Stimulated activated effector memory CD8-positive, alpha-beta T cell treated with anti-CD3 and anti-CD28 coated beads, Interleukin-12 subunit alpha, Interleukin-12 subunit beta, amount 100 ng/mL, for 72 hours (primary cell): ENCODE measurements around the gene ENTPD8.

Experiments
- ATAC-seq: fragments of 150-1000 bp; cut with Tn5 transposase; 2 replicates; pipeline ENCODE4 v1.10.0; 2021
- DNase-seq, 2 donors: peaks; one replicate each; pipeline ENCODE4 v3.0.0; 2021 to 2022; ENCODE audit warnings: low spot score in 2 of 2
- H3K27ac Mint-ChIP-seq: one replicate; pipeline ENCODE4 v1.8.0; 2022; ENCODE audit warnings: mild to moderate bottlenecking, mixed read lengths
- H3K36me3 Mint-ChIP-seq: one replicate; pipeline ENCODE4 v1.8.0; 2022; ENCODE audit warnings: mild to moderate bottlenecking, mixed read lengths
- H3K4me1 Mint-ChIP-seq: one replicate; pipeline ENCODE4 v1.8.0; 2022; ENCODE audit warnings: mixed read lengths
- H3K4me3 Mint-ChIP-seq: one replicate; pipeline ENCODE4 v1.8.0; 2022; ENCODE audit warnings: mild to moderate bottlenecking, mixed read lengths
- H3K9me3 Mint-ChIP-seq: one replicate; pipeline ENCODE4 v1.8.0; 2022; ENCODE audit warnings: mixed read lengths

ENTPD8 gene

DNA sequence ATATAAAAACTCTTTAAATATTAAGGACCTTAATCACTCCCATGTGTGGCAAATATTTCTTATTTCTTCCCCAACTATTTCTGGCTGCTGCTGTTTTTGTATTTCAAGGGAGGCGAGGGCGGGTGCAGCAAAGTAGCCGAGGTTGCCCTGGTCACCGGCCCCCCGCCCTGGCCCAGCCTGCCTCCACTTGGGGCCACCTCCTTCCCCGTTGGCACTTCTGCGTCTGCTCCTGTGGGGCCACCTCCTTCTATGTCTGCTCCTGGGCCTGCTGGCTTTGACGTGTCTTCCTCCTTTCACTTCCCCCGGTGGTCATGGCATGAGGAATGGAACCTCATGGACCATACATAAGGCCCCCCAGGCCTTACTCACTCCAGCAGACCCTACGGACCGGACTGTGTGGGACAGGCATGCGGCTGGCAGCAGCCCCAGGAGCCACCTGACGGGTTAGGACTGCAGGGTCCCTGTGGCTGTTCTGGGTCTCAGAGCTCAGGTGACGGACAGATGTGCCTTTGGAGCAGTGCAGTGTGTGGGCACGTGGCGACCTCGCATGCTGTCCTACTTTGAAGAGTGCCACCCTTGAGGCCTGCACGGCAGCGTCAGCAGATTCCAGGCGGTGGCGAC is 5.8 kb upstream of the ENTPD8 start:
- no peak for DNase-seq
- no peak overlapping the region for H3K4me3 Mint-ChIP-seq
- H3K9me3 Mint-ChIP-seq = no peaks in the 10 kb centered on the region
- H3K36me3 Mint-ChIP-seq = peaks cover 13% of the 10 kb centered on the region
- ATAC-seq = peak; percentile 25
- H3K27ac Mint-ChIP-seq = peak overlapping the region; percentile 70
- H3K4me1 Mint-ChIP-seq = peaks cover 30% of the 10 kb centered on the region

- Mint-ChIP-seq H3K4me1 (peaks cover 32% of the 10 kb centered on the region), H3K27ac (no peak overlapping the region), H3K36me3 (peaks cover 13% of the 10 kb centered on the region), H3K9me3 (no peaks in the 10 kb centered on the region), H3K4me3 (no peak overlapping the region)
- DNase-seq = no peak
- no peak for ATAC-seq
Measured at GRCh38 chr9:137445930-137446431, 4.8 kb upstream of the ENTPD8 start.

- H3K27ac Mint-ChIP-seq = peak overlapping the region; percentile 30
- DNase-seq (peak; percentile 83 to 93), ATAC-seq (peak; percentile 86)
- H3K9me3 Mint-ChIP-seq = no peaks in the 10 kb centered on the region
- H3K36me3 Mint-ChIP-seq = peaks cover 11% of the 10 kb centered on the region
- H3K4me1 Mint-ChIP-seq = peaks cover 32% of the 10 kb centered on the region
- peak overlapping the region; percentile 46 for H3K4me3 Mint-ChIP-seq
Measured at GRCh38 chr9:137445275-137445807, 4.2 kb upstream of the ENTPD8 start.

DNA sequence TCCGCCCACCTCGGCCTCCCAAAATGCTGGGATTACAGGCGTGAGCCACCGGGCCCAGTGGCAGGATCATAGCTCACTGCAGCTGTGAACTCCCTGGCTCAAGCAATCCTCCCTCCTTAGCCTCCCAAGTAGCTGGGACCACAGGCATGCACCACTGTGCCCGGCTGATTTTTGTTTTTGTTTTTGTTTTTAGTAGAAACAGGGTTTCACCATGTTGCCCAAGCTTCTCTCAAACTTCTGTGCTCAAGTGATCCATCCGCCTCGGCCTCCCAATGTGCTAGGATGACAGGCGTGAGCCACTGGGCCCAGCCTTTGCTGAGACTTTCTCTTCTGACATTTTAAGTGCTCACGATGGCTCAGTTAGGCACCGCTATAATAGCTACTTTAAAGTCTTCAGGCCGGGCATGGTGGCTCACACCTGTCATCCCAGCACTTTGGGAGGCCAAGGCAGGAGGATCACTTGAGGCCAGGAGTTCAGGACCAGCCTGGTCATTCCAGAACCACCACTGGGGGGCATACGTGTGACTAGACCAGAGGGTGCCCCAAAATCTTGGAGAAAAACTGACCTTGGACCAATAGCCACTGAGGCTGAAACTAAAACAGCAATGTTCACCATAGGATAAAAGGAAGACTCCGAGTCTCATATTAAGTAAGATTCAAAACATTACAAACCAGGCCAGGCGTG is 3.1 kb upstream of the ENTPD8 start:
- ATAC-seq = no peak
- DNase-seq = no peak
- Mint-ChIP-seq H3K27ac (no peak overlapping the region), H3K9me3 (no peaks in the 10 kb centered on the region), H3K4me1 (peaks cover 27% of the 10 kb centered on the region), H3K36me3 (no peaks in the 10 kb centered on the region), H3K4me3 (no peak overlapping the region)

DNA sequence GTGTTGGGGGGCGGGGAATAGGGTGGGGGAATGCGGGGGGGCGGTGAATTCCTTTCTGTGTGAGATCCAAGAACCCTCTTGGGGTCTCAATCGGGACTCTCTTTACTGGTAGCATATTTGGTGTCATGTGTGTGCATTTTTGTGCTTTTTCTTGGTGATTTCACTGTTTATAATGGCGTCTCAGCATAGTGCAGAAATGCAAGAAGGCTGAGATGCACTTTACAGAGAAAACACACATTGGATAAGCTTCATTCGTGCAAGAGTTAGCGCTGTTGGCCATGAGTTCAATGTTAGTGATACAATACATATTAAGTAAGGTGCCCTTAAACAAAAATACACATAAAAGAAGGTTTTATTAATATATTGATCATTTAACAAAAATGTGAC is 771 bp upstream of the ENTPD8 start:
- ATAC-seq (no peak), DNase-seq (no peak)
- Mint-ChIP-seq H3K27ac (no peak overlapping the region), H3K4me1 (peaks cover 23% of the 10 kb centered on the region), H3K4me3 (peak overlapping the region; percentile 63), H3K9me3 (no peaks in the 10 kb centered on the region), H3K36me3 (no peaks in the 10 kb centered on the region)

GRCh38 chr9:137439158-137439714 is 1.9 kb downstream of the ENTPD8 start:
- ATAC-seq (no peak), DNase-seq (no peak)
- no peaks in the 10 kb centered on the region for H3K36me3 Mint-ChIP-seq
- no peaks in the 10 kb centered on the region for H3K9me3 Mint-ChIP-seq
- H3K4me3 Mint-ChIP-seq = no peak overlapping the region
- H3K27ac Mint-ChIP-seq = no peak overlapping the region
- peaks cover 6% of the 10 kb centered on the region for H3K4me1 Mint-ChIP-seq

GRCh38 chr9:137438591-137439157 is 2.5 kb downstream of the ENTPD8 start:
- ATAC-seq = no peak
- no peak for DNase-seq
- Mint-ChIP-seq H3K4me1 (peaks cover 6% of the 10 kb centered on the region), H3K4me3 (no peak overlapping the region), H3K9me3 (no peaks in the 10 kb centered on the region), H3K36me3 (no peaks in the 10 kb centered on the region), H3K27ac (no peak overlapping the region)

GRCh38 chr9:137437691-137438590 is 3.2 kb downstream of the ENTPD8 start:
- no peak overlapping the region for H3K27ac Mint-ChIP-seq
- DNase-seq (no peak), ATAC-seq (no peak)
- H3K4me3 Mint-ChIP-seq = no peak overlapping the region
- no peaks in the 10 kb centered on the region for H3K36me3 Mint-ChIP-seq
- no peaks in the 10 kb centered on the region for H3K9me3 Mint-ChIP-seq
- H3K4me1 Mint-ChIP-seq = peaks cover 6% of the 10 kb centered on the region

DNA sequence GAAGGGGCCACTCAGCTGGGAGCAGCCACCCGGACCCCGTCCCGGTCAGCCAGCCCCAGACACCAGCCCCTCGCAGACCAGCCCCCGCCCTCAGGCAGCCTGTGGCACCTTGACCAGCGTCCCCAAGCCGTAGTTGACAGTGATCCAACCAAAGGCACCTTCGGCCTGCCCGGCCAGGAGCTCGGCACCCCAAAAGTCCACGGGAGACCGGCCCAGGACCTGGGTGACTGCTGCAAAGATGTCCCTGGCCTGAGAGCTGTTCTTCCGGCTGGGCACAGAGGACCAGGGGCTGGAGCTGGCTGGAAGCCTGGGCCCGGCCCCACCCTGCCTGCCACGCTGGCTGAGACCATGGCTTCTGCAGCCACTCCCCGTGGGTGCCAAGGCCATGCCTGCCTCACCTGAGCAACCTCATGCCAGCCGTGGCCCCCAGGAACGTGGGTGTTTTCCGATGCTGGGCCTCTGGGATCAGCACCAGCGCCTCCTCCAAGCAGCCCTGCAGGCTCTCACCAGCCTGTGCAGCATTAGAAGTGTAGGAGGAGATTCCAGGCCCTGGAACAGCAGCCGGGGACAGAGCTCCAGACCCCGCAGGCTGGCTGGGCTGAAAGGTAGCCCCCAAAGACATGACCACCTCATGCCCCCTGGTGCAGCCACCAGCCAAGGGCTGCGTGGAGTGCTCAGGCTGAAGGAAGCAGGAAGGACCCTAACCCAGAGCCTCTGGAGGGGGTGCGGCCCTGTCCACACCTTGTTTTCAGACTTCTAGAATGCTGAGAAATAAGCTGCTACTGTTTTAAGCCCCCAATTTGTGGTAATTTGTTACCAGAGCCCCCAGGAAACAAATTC is 4.2 kb downstream of the ENTPD8 start:
- Mint-ChIP-seq H3K27ac (no peak overlapping the region), H3K36me3 (no peaks in the 10 kb centered on the region), H3K9me3 (no peaks in the 10 kb centered on the region), H3K4me3 (no peak overlapping the region), H3K4me1 (peaks cover 4% of the 10 kb centered on the region)
- DNase-seq (no peak), ATAC-seq (no peak)

DNA sequence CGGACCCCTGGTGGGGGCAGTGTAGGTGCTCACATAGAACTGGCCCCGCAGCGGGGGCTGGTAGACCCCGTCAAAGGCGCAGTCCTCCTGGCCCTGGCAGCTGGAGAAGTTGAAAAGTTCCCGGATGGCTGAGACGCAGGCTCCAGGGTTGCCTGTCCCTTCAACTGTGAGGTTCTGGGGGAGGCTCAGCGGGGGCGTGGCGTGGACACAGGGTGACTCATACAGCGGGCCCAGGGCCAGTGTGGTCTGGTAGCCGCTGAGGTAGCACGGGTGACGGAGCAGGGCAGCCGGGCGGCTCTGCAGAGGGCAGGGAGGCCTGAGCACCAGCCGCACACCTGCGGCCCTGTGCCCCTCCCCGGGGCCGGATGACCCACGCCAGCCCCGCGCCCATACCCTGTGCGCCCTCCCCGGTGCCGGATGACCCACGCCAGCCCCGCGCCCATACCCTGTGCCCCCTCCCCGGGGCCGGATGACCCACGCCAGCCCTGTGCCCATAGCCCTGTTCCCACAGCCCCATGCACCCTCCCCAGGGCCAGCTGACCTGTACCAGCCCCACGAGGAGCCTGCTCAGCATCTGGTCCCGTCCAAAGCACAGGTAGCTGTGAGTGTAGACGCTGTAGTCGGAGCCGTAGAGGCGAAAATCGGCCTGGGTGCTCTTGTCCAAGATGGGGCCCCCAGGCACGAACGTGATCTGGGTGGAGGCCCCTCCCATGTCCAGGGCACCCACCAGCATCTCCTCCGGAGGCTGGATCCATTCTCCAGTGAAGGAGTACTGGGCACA is 5.0 kb downstream of the ENTPD8 start:
- ATAC-seq = peak; percentile 11
- no peak for DNase-seq

GRCh38 chr9:137435381-137435891 is 5.7 kb downstream of the ENTPD8 start:
- ATAC-seq = no peak

More for the DNA sequence above, 5.0 kb downstream of the ENTPD8 start:
- H3K9me3 Mint-ChIP-seq = no peaks in the 10 kb centered on the region
- no peaks in the 10 kb centered on the region for H3K36me3 Mint-ChIP-seq
- H3K4me3 Mint-ChIP-seq = no peak overlapping the region
- no peaks in the 10 kb centered on the region for H3K4me1 Mint-ChIP-seq
- H3K27ac Mint-ChIP-seq = no peak overlapping the region

DNA sequence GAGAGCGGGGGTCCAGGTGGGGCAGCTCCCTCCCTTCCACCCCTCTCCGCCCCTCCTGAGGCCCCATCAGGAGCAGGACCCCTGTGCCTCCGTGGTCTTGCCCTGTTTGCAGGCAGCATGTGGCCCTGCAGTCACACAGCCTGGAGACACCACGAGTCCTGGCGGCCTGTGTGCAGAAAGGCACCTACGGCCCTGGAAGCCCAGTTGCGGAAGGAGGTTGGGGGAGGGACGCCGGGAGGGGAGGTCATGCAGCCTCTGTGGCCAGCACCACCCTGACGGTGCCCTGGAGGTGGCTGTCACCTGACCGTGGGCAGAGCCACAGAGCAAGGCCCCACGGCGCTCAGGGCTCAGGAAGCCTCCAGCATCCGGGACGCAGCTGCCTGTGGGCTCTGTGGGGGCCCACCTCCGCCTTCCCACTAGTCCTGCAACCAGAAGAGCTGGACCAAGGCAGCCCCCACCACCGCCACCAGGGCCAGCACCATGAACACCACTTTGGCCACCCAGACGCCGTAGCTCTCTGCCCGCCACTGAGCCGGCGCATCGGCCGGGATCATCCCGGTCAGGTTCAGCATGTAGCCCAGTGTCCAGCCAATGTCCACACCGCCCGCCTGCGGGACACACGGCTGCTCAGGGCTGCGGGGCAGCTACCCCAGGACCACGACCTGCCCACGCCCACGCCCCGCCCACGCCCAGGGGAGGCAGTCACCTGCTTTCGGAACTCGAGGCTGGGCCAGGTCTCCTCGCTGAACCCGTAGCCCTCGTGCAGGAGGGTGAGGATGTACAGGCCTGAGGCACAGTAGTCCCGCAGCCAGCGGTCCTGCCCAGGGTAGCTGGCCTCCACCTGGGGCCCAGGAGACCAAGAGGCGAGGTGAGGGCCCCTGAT is 6.4 kb downstream of the ENTPD8 start:
- Mint-ChIP-seq H3K4me1 (no peaks in the 10 kb centered on the region), H3K27ac (no peak overlapping the region), H3K36me3 (no peaks in the 10 kb centered on the region), H3K4me3 (no peak overlapping the region), H3K9me3 (no peaks in the 10 kb centered on the region)
- DNase-seq (no peak), ATAC-seq (no peak)

More at GRCh38 chr9:137435381-137435891, 5.7 kb downstream of the ENTPD8 start:
- no peaks in the 10 kb centered on the region for H3K36me3 Mint-ChIP-seq
- no peak overlapping the region for H3K27ac Mint-ChIP-seq
- H3K4me1 Mint-ChIP-seq = no peaks in the 10 kb centered on the region
- H3K9me3 Mint-ChIP-seq = no peaks in the 10 kb centered on the region
- no peak overlapping the region for H3K4me3 Mint-ChIP-seq
- DNase-seq = no peak
